VCaP (cell line): ENCODE measurements around the gene OR5C1.

Experiments used
- H3K27ac ChIP-seq: fragments of 450-650 bp; 2 replicates; pipeline ENCODE4 v1.5.1; 2017
- TF ChIP-seq, protein P1 (sequence below): fragments of 450-650 bp; conservative IDR thresholded peaks from 2 replicates; pipeline ENCODE4 v1.5.1; 2017; ENCODE audit warnings: mild to moderate bottlenecking, moderate library complexity

OR5C1 gene

DNA sequence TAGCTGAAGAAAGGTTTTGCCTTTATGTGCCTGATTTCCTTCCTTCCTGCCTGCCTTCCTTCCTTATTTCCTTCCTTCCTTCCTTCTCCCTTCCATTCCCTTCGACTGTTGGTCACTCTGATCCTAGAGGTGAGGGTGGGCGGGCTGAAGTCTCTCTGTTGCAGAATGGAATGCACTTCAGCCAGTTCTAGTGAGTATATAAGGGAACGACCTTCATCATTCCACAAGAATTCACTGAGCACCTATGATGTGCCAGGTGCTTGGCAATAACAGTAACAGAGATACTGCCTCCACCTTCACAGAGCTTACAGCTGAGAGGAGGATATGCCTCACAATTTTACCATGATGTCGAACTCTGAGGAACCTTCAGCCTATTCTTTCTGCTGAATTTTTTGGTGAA, 8.7 kb upstream of the OR5C1 start:
- no peak overlapping the region for H3K27ac ChIP-seq
- TF ChIP-seq, protein P1, sequence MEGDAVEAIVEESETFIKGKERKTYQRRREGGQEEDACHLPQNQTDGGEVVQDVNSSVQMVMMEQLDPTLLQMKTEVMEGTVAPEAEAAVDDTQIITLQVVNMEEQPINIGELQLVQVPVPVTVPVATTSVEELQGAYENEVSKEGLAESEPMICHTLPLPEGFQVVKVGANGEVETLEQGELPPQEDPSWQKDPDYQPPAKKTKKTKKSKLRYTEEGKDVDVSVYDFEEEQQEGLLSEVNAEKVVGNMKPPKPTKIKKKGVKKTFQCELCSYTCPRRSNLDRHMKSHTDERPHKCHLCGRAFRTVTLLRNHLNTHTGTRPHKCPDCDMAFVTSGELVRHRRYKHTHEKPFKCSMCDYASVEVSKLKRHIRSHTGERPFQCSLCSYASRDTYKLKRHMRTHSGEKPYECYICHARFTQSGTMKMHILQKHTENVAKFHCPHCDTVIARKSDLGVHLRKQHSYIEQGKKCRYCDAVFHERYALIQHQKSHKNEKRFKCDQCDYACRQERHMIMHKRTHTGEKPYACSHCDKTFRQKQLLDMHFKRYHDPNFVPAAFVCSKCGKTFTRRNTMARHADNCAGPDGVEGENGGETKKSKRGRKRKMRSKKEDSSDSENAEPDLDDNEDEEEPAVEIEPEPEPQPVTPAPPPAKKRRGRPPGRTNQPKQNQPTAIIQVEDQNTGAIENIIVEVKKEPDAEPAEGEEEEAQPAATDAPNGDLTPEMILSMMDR, result no peak

DNA sequence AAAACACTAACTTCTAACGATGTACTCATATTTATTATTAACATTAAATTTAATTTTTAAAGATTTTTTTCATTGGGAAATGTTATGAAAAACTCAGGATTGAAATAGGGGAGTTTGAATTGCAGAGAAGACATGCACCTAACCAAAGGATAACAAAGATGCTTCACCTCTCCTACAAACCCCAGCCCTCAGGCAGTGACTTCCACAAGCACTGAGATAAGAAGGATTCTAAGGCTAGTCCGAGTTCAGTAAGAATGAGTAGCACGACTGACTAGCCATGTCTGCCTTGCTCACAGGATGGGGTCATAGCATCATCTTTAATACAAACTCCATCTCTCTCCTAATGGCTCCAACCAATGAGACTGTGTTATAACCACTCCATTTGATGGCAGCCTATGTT, 7.1 kb upstream of the OR5C1 start:
- H3K27ac ChIP-seq, result no peak overlapping the region
- TF ChIP-seq, protein P1, result no peak

DNA sequence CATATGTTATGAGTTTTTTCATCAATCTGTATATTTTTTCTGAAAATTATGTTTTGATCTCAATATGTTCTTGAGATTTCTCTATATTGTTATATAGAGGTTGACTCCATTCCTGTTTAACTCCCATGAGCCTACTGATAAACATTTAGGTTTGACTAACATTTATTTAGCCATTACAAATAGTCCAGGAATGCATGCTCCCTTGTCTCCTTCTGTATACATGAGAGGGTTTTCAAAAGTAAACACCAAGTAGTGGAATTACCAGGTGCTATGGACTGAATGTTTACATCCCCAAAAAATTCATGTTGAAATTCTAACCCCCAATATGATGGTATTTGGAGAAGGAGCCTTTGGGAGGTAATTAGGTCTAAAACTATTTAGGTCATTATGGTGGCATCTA, 3.5 kb upstream of the OR5C1 start:
- TF ChIP-seq, protein P1, result no peak
- H3K27ac ChIP-seq, result no peak overlapping the region

GRCh38 chr9:122786338-122786737, 2.4 kb upstream of the OR5C1 start:
- TF ChIP-seq, protein P1, result no peak

GRCh38 chr9:122789256-122790046, 718 bp downstream of the OR5C1 start:
- H3K27ac ChIP-seq, result no peak overlapping the region
- TF ChIP-seq, protein P1, result no peak

More at GRCh38 chr9:122786338-122786737, 2.4 kb upstream of the OR5C1 start:
- no peak overlapping the region for H3K27ac ChIP-seq

DNA sequence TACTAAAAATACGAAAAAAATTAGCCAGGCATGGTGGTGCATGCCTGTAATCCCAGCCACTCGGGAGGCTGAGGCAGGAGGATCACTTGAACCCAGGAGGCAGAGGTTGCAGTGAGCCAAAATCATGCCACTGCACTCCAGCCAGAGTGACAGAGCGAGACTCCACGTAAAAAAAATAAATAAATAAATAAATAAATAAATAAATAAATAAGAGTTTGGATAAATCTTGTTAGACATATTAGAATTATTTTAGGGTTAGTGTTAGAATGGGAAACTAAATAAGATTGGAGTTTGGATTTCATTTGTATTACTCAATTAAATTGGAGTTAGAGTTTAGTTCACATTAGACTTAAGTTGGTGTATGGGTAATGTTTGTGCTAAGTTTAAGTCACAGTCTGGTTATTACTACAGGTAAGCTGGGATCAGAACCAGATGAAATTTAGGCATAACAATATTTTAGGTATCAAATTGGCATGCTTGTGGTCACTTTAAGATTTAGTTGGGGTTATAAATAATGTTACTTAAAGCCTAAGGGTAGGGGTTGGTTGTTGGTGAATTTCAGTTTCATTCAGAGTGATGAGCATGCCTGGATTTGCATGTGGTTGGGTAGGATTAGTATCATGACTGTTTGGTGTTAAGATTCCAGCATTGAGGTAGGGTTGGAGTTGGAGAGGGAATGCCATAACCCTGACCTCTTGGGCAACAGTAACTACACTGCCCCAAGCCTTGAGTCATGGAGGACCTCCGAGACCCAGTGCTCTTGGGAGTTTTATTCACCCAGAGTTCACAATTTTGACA, 3.3 kb downstream of the OR5C1 start:
- TF ChIP-seq, protein P1, result no peak
- no peak overlapping the region for H3K27ac ChIP-seq

DNA sequence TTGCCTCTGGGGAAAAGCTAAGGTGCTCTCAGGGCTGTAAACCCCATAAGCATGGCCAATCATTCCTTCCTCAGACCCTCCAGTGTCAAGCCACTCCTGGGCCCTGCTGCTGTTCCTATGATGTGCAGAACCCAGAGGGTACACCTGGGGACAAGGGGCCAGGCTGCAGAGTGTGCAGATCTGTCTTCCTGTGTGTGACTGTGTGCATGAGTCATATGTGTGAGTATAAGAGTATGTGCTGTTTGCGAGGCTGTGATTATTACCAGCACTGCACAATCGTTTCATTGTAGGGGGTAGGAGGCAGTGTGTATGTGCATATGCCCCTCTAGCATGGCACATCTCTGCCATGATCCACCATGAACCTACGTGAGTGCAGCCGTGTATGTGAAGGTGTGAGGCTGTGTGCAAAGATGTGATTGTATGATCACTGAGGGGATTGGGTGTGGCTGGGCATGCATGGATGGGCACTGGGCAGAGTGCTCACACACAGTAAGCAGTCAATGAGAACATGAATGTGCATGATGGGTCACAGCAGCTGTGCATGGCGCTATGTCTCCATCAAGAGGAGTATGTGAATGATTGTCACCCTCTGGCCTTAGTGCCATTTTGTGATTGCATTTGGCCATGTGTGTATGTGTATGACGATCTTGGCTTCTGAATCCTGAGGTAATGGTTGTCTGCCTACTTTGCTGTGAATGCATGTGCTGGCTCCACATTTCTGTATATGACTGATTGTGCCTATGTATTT, 8.8 kb downstream of the OR5C1 start:
- TF ChIP-seq, protein P1, result no peak; the same call in 1 of the 2 replicates
- no peak overlapping the region for H3K27ac ChIP-seq
